A549 (cell line): ENCODE measurements around the gene TSPEAR. TPM values are rescaled to one million over a fixed set of nuclear protein-coding genes. Genes with fewer than 3 reads are reported as not detected.

ENCODE experiments used
- ATAC-seq, 2 experiments: fragments of 200-7000 bp in 1 of 2; fragments of >200 bp in 1 of 2; cut with Nextera tagmentation in 1 of 2; cut with Tn5 transposase in 1 of 2; 3 replicates each; pipeline versions ENCODE4 v1.8.0 to v1.9.1; 2018 to 2020; ENCODE audit warnings: mild to moderate bottlenecking in 1 of 2, moderate library complexity in 1 of 2
- CTCF ChIA-PET: fragments of 300-600 bp; sonication (Branson Sonifier 250); formaldehyde crosslinking; extraction: SDS; loops from one replicate; lab custom pipeline; 2021; ENCODE audit warnings: antibody characterized with exemption, inconsistent platforms; lab: Yijun Ruan, JAX
- POLR2A ChIA-PET: fragments of 350-600 bp; formaldehyde crosslinking; extraction: SDS; loops from one replicate; lab custom pipeline; 2021; ENCODE audit warnings: antibody characterized with exemption, inconsistent platforms; lab: Yijun Ruan, JAX
- DNase-seq, 2 experiments: peaks; one replicate each; pipeline versions ENCODE4 v3.0.0 to v3.0.0-alpha.2; 2011 to 2016; ENCODE audit warnings: low read depth in 1 of 2, low spot score in 1 of 2
- FAIRE-seq: peaks from 2 replicates; lab custom pipeline; 2011; peaks lifted over from hg19 to GRCh38; lab: Jason Lieb, UNC
- H3K27ac ChIP-seq, 2 experiments: fragments of >200 bp; sonication (Bioruptor Twin); formaldehyde crosslinking; 3 replicates each; pipeline ENCODE4 v1.5.1; 2016 to 2017
- H3K4me1 ChIP-seq: fragments of >200 bp; sonication (Bioruptor Twin); formaldehyde crosslinking; 3 replicates; pipeline ENCODE4 v1.6.1; 2016
- H3K4me2 ChIP-seq: fragments of >200 bp; sonication (Bioruptor Twin); formaldehyde crosslinking; 3 replicates; pipeline ENCODE4 v1.6.1; 2016
- H3K4me3 ChIP-seq: fragments of >200 bp; sonication (Bioruptor Twin); formaldehyde crosslinking; 3 replicates; pipeline ENCODE4 v1.5.1; 2016
- H3K9me3 ChIP-seq: fragments of >200 bp; sonication (Bioruptor Twin); formaldehyde crosslinking; 3 replicates; pipeline ENCODE4 v1.6.1; 2016
- BHLHE40 ChIP-seq: IDR thresholded peaks from 2 replicates; pipeline ENCODE4 v1.6.1; 2012; ENCODE audit warnings: low read depth, low read length, inconsistent platforms
- CBX2 ChIP-seq: fragments of 200-600 bp; sonication (generic); IDR thresholded peaks from 2 replicates; pipeline ENCODE4 v1.6.1; 2016; ENCODE audit warnings: low read depth, mild to moderate bottlenecking, borderline replicate concordance
- CHD2 ChIP-seq: fragments of 150-350 bp; IDR thresholded peaks from 2 replicates; pipeline ENCODE4 v1.6.1; 2014; ENCODE audit warnings: low read length; ENCODE audit not compliant: partially characterized antibody
- EHMT2 ChIP-seq: fragments of 200-600 bp; sonication (generic); IDR thresholded peaks from 2 replicates; pipeline ENCODE4 v1.6.1; 2016; ENCODE audit warnings: antibody characterized with exemption, low read depth, mild to moderate bottlenecking, moderate library complexity
- EP300 ChIP-seq, 2 experiments: fragments of >200 bp; sonication (Bioruptor Twin); formaldehyde crosslinking; IDR thresholded peaks; 2 replicates in 1 of 2; 3 replicates in 1 of 2; pipeline ENCODE4 v1.6.1; 2016 to 2017
- JUNB ChIP-seq: fragments of >200 bp; sonication (Bioruptor Twin); formaldehyde crosslinking; IDR thresholded peaks from 2 replicates; pipeline ENCODE4 v1.6.1; 2016
- MAZ ChIP-seq: fragments of 150-350 bp; IDR thresholded peaks from 2 replicates; pipeline ENCODE4 v1.6.1; 2014; ENCODE audit warnings: antibody characterized with exemption, low read depth, low read length, borderline replicate concordance
- MYC ChIP-seq: IDR thresholded peaks from 2 replicates; pipeline ENCODE4 v1.6.1; 2012; ENCODE audit warnings: mild to moderate bottlenecking, inconsistent platforms, low read length, improper control_type of control experiment, borderline replicate concordance
- NPAS2 ChIP-seq: fragments of 250-450 bp; sonication (Bioruptor Pico); IDR thresholded peaks from 2 replicates; pipeline ENCODE4 v1.8.0; 2022; ENCODE audit warnings: mild to moderate bottlenecking, moderate library complexity, borderline replicate concordance
- POLR2A ChIP-seq: IDR thresholded peaks from 2 replicates; pipeline ENCODE4 v1.6.1; 2012; ENCODE audit warnings: mild to moderate bottlenecking, low read length
- POLR2AphosphoS2 ChIP-seq: conservative IDR thresholded peaks from 2 replicates; pipeline ENCODE4 v1.6.1; 2012; ENCODE audit warnings: low read length, improper control_type of control experiment, inconsistent platforms
- RARB ChIP-seq: fragments of 250-450 bp; sonication (Bioruptor Pico); IDR thresholded peaks from 2 replicates; pipeline ENCODE4 v1.8.0; 2021; ENCODE audit warnings: mild to moderate bottlenecking, moderate library complexity
- RNF2 ChIP-seq: fragments of 200-600 bp; sonication (generic); IDR thresholded peaks from 2 replicates; pipeline ENCODE4 v1.6.1; 2016; ENCODE audit warnings: low read depth, mild to moderate bottlenecking, antibody characterized with exemption, moderate library complexity, borderline replicate concordance
- SMC3 ChIP-seq: fragments of >200 bp; sonication (Bioruptor Twin); formaldehyde crosslinking; IDR thresholded peaks from 3 replicates; pipeline ENCODE4 v1.6.1; 2018; ENCODE audit warnings: inconsistent platforms
- SREBF2 ChIP-seq: fragments of 450-650 bp; IDR thresholded peaks from 2 replicates; pipeline ENCODE4 v1.6.1; 2014; ENCODE audit warnings: mild to moderate bottlenecking, moderate library complexity
- ZC3H11A ChIP-seq: fragments of 450-650 bp; IDR thresholded peaks from 2 replicates; pipeline ENCODE4 v1.6.1; 2014; ENCODE audit warnings: antibody characterized with exemption, mild to moderate bottlenecking
- ZSCAN20 ChIP-seq: fragments of 250-450 bp; sonication (Bioruptor Pico); IDR thresholded peaks from 2 replicates; pipeline ENCODE4 v1.8.0; 2022; ENCODE audit warnings: mild to moderate bottlenecking, moderate library complexity
- WGBS: methylation state at CpG from one replicate; pipeline ENCODE4 v1.1.6; 2017; ENCODE audit errors: missing lambda C conversion rate; 5-methylcytosine and 5-hydroxymethylcytosine counted together
- polyA plus RNA-seq, 4 experiments: library from polyadenylated mRNA; depleted of rRNA in 3 of 4; stranded (reverse); fragments of >200 nt; fragmentation: RNase III in 1 of 4; extraction: RNeasy Plus Mini Kit Qiagen cat#74134 plus additional on column Dnase treatment in 1 of 4; gene quantifications; 2 replicates in 3 of 4; 3 replicates in 1 of 4; pipeline ENCODE4 v1.2.3, GENCODE V29; 2011 to 2017
- TF ChIP-seq, protein P1 (sequence below): fragments of 250-450 bp; sonication (Bioruptor Pico); IDR thresholded peaks from 2 replicates; pipeline ENCODE4 v1.5.0; 2021; ENCODE audit warnings: mild to moderate bottlenecking, moderate library complexity, borderline replicate concordance
- TF ChIP-seq, protein P2 (sequence below): fragments of >200 bp; sonication (Bioruptor Twin); formaldehyde crosslinking; IDR thresholded peaks from 3 replicates; pipeline ENCODE4 v1.6.1; 2016
- TF ChIP-seq, protein P3 (sequence below): fragments of >200 bp; sonication (Bioruptor Twin); formaldehyde crosslinking; IDR thresholded peaks from 2 replicates; pipeline ENCODE4 v1.6.1; 2016
- TF ChIP-seq, protein P4 (sequence below): fragments of 200-600 bp; sonication (generic); IDR thresholded peaks from 2 replicates; pipeline ENCODE4 v1.6.1; 2016; ENCODE audit warnings: antibody characterized with exemption, mild to moderate bottlenecking, moderate library complexity
- TF ChIP-seq, protein P5 (sequence below): fragments of 150-350 bp; IDR thresholded peaks from 2 replicates; pipeline ENCODE4 v1.6.1; 2014; ENCODE audit warnings: low read depth, mild to moderate bottlenecking, low read length
- TF ChIP-seq, protein P6 (sequence below): IDR thresholded peaks from 2 replicates; pipeline ENCODE4 v1.6.1; 2012; ENCODE audit warnings: low read depth, borderline replicate concordance

Gene TSPEAR
- polyA plus RNA-seq, 2 of the 4 experiments (the other 2 are of a cell fraction), result not detected

DNA sequence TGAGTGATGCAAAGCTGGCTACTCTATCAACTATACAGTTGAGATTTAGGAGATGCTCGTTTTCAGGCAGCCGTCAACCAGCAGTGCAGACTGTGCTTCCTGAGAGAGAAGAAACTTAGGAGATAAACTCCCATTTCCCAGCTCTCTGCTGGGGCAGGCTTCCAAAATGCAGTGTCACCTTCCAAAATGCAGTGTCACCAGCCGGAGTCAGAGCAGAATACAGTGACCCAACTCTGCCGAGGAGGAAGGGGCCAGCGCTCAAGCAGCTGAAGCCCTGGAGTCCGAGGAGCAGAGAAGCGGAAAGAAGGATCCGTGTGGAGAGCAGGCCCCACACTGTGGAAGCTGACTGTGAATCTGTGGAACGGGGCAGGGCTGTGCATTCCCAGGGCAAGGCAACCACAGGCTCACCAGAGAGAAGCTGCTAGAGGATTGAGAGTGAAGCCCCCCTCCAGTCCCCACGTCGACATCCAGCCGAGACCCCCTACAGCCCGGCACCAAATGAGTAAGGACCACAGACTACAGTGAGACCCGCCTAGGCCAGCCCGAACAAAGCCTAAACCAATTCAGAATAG lies 28.7 kb downstream of the TSPEAR start:
- TF ChIP-seq BHLHE40 (no peak), ZSCAN20 (no peak), EHMT2 (no peak), RNF2 (no peak), CHD2 (no peak), SREBF2 (no peak), MYC (no peak), RARB (CRISPR knock-in tag) (no peak), SMC3 (no peak)
- TF ChIP-seq, protein P1, sequence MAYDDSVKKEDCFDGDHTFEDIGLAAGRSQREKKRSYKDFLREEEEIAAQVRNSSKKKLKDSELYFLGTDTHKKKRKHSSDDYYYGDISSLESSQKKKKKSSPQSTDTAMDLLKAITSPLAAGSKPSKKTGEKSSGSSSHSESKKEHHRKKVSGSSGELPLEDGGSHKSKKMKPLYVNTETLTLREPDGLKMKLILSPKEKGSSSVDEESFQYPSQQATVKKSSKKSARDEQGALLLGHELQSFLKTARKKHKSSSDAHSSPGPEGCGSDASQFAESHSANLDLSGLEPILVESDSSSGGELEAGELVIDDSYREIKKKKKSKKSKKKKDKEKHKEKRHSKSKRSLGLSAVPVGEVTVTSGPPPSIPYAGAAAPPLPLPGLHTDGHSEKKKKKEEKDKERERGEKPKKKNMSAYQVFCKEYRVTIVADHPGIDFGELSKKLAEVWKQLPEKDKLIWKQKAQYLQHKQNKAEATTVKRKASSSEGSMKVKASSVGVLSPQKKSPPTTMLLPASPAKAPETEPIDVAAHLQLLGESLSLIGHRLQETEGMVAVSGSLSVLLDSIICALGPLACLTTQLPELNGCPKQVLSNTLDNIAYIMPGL (CRISPR knock-in tag), result no peak
- Histone ChIP-seq H3K4me2 (no peak overlapping the region), H3K4me1 (no peaks in the 10 kb centered on the region), H3K4me3 (no peak overlapping the region), H3K27ac (no peak overlapping the region), H3K9me3 (no peaks in the 10 kb centered on the region)
- 45% methylated on average over 12 of the region's 15 CpGs for WGBS
- DNase-seq (no peak), FAIRE-seq (no peak), ATAC-seq (no peak)
- CTCF ChIA-PET, result interaction anchor here (1.5 kb wide), 1 partner anchor 59 kb away, joined by 3 read pairs; no protein-coding TSS in a partner anchor
- POLR2A ChIA-PET, result no interaction called here

DNA sequence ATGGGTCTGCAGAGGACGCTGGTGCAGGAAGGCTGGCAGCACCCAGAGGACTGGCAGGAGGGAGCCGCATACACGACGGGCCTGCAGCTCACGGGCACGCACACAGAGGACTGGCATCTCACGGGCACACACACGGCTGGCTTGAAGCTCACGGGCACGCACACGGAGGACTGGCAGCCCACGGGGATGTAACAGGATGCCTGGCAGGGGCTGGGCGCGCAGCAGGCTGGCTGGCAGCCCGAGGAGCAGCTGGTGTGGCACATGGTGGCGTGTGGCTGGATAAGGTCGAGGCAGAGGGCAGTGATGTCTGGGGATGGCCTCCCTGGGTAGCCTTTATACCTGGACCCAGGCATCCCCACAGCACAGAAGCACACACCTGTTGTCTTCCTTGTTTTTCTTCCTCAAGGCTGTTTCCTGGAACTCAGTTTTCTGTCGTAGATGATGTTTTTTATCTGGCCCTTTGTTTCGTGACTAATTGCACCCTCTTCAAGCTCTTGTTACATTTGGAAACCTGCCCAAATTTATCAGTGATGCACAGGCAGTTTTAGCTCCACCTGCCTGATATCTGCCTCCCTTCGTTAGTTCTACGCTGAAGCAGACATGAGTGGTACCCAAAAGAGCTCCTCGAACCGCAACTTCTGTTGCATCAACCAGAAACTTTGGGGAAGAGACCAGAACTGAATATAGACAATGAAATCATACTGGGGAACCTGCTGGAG lies 29.4 kb downstream of the TSPEAR start, which contains the start of gene KRTAP12-1:
Gene KRTAP12-1 (minus strand): TSS at position 303 of the 719 bp plus-strand sequence. CDS start 40 bp downstream, at position 263.
- CTCF ChIA-PET, result interaction anchor here (1.5 kb wide), 1 partner anchor 60 kb away, joined by 3 read pairs; no protein-coding TSS in a partner anchor

DNA sequence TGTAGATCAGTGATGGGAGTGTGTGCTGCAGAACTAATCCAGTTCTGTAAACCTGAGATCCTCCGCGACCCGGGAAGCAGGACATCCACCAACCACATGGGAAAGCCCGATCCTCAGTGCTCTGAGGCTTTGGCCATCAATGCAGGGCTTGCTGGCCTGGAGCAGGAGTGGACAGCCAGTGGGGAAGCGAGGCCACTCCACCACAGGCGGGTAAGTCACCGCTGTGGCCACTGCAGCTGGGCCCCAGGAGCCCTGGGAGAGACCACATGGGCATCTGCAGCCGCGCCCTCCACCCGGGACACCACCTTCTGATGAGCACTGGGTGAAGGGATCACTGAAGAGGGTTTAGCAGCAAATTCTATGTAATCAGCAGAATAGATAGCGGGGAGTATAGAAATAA lies 30.2 kb downstream of the TSPEAR start:
- Histone ChIP-seq H3K4me1 (no peaks in the 10 kb centered on the region), H3K4me3 (no peak overlapping the region), H3K27ac (no peak overlapping the region), H3K9me3 (no peaks in the 10 kb centered on the region), H3K4me2 (no peak overlapping the region)
- FAIRE-seq, result no peak
- WGBS, result 54% methylated on average over 6 of the region's 11 CpGs
- ChIA-PET POLR2A (no interaction called here), CTCF (interaction anchor here (1.5 kb wide), 1 partner anchor 61 kb away, joined by 3 read pairs; no protein-coding TSS in a partner anchor)
- no peak for ATAC-seq
- no peak for DNase-seq
- no peak for TF ChIP-seq NPAS2 (CRISPR knock-in tag)
- TF ChIP-seq POLR2A, result no peak
- TF ChIP-seq ZC3H11A, result no peak
- TF ChIP-seq EHMT2, result no peak
- TF ChIP-seq, protein P2, sequence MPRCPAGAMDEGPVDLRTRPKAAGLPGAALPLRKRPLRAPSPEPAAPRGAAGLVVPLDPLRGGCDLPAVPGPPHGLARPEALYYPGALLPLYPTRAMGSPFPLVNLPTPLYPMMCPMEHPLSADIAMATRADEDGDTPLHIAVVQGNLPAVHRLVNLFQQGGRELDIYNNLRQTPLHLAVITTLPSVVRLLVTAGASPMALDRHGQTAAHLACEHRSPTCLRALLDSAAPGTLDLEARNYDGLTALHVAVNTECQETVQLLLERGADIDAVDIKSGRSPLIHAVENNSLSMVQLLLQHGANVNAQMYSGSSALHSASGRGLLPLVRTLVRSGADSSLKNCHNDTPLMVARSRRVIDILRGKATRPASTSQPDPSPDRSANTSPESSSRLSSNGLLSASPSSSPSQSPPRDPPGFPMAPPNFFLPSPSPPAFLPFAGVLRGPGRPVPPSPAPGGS, result no peak
- no peak for TF ChIP-seq MAZ
- TF ChIP-seq POLR2AphosphoS2, result no peak
- TF ChIP-seq EP300 (IDR thresholded peaks at IDR 0.05), result no peak
- TF ChIP-seq, protein P3, sequence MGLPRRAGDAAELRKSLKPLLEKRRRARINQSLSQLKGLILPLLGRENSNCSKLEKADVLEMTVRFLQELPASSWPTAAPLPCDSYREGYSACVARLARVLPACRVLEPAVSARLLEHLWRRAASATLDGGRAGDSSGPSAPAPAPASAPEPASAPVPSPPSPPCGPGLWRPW, result no peak
- TF ChIP-seq BHLHE40, result no peak
- TF ChIP-seq, protein P4, sequence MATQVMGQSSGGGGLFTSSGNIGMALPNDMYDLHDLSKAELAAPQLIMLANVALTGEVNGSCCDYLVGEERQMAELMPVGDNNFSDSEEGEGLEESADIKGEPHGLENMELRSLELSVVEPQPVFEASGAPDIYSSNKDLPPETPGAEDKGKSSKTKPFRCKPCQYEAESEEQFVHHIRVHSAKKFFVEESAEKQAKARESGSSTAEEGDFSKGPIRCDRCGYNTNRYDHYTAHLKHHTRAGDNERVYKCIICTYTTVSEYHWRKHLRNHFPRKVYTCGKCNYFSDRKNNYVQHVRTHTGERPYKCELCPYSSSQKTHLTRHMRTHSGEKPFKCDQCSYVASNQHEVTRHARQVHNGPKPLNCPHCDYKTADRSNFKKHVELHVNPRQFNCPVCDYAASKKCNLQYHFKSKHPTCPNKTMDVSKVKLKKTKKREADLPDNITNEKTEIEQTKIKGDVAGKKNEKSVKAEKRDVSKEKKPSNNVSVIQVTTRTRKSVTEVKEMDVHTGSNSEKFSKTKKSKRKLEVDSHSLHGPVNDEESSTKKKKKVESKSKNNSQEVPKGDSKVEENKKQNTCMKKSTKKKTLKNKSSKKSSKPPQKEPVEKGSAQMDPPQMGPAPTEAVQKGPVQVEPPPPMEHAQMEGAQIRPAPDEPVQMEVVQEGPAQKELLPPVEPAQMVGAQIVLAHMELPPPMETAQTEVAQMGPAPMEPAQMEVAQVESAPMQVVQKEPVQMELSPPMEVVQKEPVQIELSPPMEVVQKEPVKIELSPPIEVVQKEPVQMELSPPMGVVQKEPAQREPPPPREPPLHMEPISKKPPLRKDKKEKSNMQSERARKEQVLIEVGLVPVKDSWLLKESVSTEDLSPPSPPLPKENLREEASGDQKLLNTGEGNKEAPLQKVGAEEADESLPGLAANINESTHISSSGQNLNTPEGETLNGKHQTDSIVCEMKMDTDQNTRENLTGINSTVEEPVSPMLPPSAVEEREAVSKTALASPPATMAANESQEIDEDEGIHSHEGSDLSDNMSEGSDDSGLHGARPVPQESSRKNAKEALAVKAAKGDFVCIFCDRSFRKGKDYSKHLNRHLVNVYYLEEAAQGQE, result no peak
- TF ChIP-seq, protein P5, sequence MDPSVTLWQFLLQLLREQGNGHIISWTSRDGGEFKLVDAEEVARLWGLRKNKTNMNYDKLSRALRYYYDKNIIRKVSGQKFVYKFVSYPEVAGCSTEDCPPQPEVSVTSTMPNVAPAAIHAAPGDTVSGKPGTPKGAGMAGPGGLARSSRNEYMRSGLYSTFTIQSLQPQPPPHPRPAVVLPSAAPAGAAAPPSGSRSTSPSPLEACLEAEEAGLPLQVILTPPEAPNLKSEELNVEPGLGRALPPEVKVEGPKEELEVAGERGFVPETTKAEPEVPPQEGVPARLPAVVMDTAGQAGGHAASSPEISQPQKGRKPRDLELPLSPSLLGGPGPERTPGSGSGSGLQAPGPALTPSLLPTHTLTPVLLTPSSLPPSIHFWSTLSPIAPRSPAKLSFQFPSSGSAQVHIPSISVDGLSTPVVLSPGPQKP, result no peak
- TF ChIP-seq, protein P6, sequence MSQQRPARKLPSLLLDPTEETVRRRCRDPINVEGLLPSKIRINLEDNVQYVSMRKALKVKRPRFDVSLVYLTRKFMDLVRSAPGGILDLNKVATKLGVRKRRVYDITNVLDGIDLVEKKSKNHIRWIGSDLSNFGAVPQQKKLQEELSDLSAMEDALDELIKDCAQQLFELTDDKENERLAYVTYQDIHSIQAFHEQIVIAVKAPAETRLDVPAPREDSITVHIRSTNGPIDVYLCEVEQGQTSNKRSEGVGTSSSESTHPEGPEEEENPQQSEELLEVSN, result no peak
- TF ChIP-seq JUNB, result no peak

More for the DNA sequence above, 29.4 kb downstream of the TSPEAR start, which contains the start of gene KRTAP12-1:
- FAIRE-seq, result no peak
- TF ChIP-seq CBX2 (no peak), RNF2 (no peak)
- no peaks in the 10 kb centered on the region for H3K9me3 ChIP-seq
- H3K4me2 ChIP-seq, result no peak within 1 kb of the TSS
- no peak within 1 kb of the TSS for H3K27ac ChIP-seq
- no peaks in the 10 kb centered on the region for H3K4me1 ChIP-seq
- POLR2A ChIA-PET, result no interaction called here
- DNase-seq, result no peak
- no peak within 1 kb of the TSS for H3K4me3 ChIP-seq
- ATAC-seq, result no peak
- 39% methylated on average over 8 of the region's 23 CpGs for WGBS
